ENCODE measurements around the gene COL24A1. TPM values are rescaled to one million over a fixed set of nuclear protein-coding genes. Genes with fewer than 3 reads are reported as not detected.

The COL24A1 gene
- total and polyA plus RNA-seq, 2 of the 13 experiments (the other 11 are each of a cell fraction or from before 2014, with no cell fraction given): 0.04 to 0.13 TPM

DNA sequence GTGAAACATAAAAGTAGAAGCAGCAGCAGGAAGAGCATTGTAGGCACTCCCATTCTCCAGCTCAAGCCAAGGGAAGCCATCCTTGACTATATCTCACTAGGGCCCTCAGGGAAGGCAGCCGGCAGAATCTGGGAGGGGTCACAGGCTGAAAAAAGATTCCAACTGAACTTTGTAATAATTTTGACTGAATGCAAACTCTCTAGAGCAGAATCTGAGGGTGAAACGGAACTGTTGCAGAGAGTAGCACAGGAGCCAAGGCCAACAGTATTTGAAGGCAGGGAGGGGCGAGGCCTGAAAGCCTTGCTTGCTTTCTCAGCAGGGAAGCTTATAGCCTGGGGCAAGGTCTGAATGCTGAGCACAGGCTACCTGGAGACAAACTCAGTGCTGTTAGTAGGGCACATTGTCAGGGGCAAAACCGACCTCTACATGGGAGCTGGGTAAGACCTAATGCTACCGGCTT is 180.6 kb downstream of the COL24A1 start:
- ChIA-PET CTCF (ENCODE audit: low intra/inter-chr PET ratio, low total read pairs) (no interaction called here), POLR2A (no interaction called here)
- no peak for DNase-seq (ENCODE audit: low spot score)
- H3K79me2 ChIP-seq (ENCODE audit: insufficient read depth, low read length): no peaks in the 10 kb centered on the region
- H3K36me3 ChIP-seq (replicated peaks in 1 of 2; ENCODE audit: control insufficient read depth in 1 of 2, insufficient read depth in 2 of 2, low read length in 2 of 2): no peaks in the 10 kb centered on the region
- no peak overlapping the region for H3K4me3 ChIP-seq (replicated peaks in 1 of 3; ENCODE audit: insufficient read depth in 1 of 3, low read depth in 2 of 3, low read length in 3 of 3)
- TF ChIP-seq HOXA7 (CRISPR knock-in tag; IDR thresholded peaks at IDR 0.05): no peak
- TF ChIP-seq, protein P1, sequence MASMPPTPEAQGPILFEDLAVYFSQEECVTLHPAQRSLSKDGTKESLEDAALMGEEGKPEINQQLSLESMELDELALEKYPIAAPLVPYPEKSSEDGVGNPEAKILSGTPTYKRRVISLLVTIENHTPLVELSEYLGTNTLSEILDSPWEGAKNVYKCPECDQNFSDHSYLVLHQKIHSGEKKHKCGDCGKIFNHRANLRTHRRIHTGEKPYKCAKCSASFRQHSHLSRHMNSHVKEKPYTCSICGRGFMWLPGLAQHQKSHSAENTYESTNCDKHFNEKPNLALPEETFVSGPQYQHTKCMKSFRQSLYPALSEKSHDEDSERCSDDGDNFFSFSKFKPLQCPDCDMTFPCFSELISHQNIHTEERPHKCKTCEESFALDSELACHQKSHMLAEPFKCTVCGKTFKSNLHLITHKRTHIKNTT (CRISPR knock-in tag; IDR thresholded peaks at IDR 0.05): no peak
- no peak for TF ChIP-seq RBFOX2 (IDR thresholded peaks at IDR 0.05; ENCODE audit: low read depth, low read length)
- TF ChIP-seq, protein P2, sequence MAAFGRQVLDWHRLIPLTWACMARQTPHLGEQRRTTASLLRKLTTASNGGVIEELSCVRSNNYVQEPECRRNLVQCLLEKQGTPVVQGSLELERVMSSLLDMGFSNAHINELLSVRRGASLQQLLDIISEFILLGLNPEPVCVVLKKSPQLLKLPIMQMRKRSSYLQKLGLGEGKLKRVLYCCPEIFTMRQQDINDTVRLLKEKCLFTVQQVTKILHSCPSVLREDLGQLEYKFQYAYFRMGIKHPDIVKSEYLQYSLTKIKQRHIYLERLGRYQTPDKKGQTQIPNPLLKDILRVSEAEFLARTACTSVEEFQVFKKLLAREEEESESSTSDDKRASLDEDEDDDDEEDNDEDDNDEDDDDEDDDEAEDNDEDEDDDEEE (CRISPR knock-in tag; IDR thresholded peaks at IDR 0.05): no peak
- no peak for TF ChIP-seq YEATS2 (CRISPR knock-in tag; IDR thresholded peaks at IDR 0.05; ENCODE audit: borderline replicate concordance)
- H3K27ac ChIP-seq (ENCODE audit: extremely low read length, insufficient read depth, low read length): no peak overlapping the region
- H3K4me2 ChIP-seq (ENCODE audit: low read depth, low read length): no peak overlapping the region
- no peak for FAIRE-seq
- in situ Hi-C loops (cut with HindIII; ENCODE audit: extremely low pct_ligation_motif_present, low pct_unique_long_range_greater_than_20kb): no loop called here
- no TSS peak for BruUV-seq (replicated peaks)
- ATAC-seq: no peak
- WGBS (ENCODE audit: low lambda C conversion rate): 3% methylated on average over 2 of the region's 5 CpGs
- intact Hi-C loops (cut with micrococcal nuclease; ENCODE audit: unreplicated experiment): no loop called here
- no peaks in the 10 kb centered on the region for H3K4me1 ChIP-seq (ENCODE audit: insufficient read depth, low read length)
- no peak overlapping the region for H3K9ac ChIP-seq (ENCODE audit: insufficient read depth, low read depth, low read length)
- no peaks in the 10 kb centered on the region for H3K27me3 ChIP-seq (ENCODE audit: control insufficient read depth in 1 of 2, insufficient read depth in 2 of 2, low read length in 2 of 2)
- H2AFZ ChIP-seq (ENCODE audit: low read length): no peak overlapping the region
- H3K9me3 ChIP-seq (ENCODE audit: low read length): no peaks in the 10 kb centered on the region
- no peaks in the 10 kb centered on the region for H4K20me1 ChIP-seq (ENCODE audit: insufficient read depth, low read length)

DNA sequence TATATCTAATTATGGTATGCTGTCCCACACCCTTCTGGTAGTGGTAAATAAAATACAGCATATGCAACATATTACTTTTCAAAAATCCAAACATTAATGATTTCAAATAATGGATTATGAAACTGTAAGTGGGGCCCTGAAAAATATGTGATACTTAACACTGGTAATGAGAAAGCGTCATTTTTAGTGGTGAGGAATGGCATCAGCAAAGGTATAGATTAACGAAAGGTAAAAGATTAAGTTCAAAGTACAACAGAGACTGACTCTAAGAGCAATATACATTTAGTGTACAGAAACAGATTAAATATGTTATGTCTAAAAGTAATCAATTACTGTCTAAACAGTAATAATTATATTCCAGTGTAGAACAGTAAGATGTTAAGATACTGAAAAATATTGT is 194.1 kb downstream of the COL24A1 start:
- H3K4me1 ChIP-seq (ENCODE audit: insufficient read depth, low read length): no peaks in the 10 kb centered on the region
- H3K9me3 ChIP-seq (ENCODE audit: low read length): no peaks in the 10 kb centered on the region
- POLR2A ChIA-PET: no interaction called here
- no peaks in the 10 kb centered on the region for H3K36me3 ChIP-seq (replicated peaks in 1 of 2; ENCODE audit: control insufficient read depth in 1 of 2, insufficient read depth in 2 of 2, low read length in 2 of 2)
- CTCF ChIA-PET (ENCODE audit: low intra/inter-chr PET ratio, low total read pairs): no interaction called here
- FAIRE-seq (no peak), DNase-seq (ENCODE audit: low spot score) (no peak), ATAC-seq (no peak)
- intact Hi-C loops (cut with micrococcal nuclease; ENCODE audit: unreplicated experiment): no loop called here
- no peak overlapping the region for H3K4me2 ChIP-seq (ENCODE audit: low read depth, low read length)
- H3K27ac ChIP-seq (ENCODE audit: extremely low read length, insufficient read depth, low read length): no peak overlapping the region
- no peaks in the 10 kb centered on the region for H3K79me2 ChIP-seq (ENCODE audit: insufficient read depth, low read length)
- no peaks in the 10 kb centered on the region for H4K20me1 ChIP-seq (ENCODE audit: insufficient read depth, low read length)
- H3K4me3 ChIP-seq (replicated peaks in 1 of 3; ENCODE audit: insufficient read depth in 1 of 3, low read depth in 2 of 3, low read length in 3 of 3): no peak overlapping the region
- no peak overlapping the region for H2AFZ ChIP-seq (ENCODE audit: low read length)
- H3K9ac ChIP-seq (ENCODE audit: insufficient read depth, low read depth, low read length): no peak overlapping the region
- 1% methylated on average over 2 of the region's 2 CpGs for WGBS (ENCODE audit: low lambda C conversion rate)
- in situ Hi-C loops (cut with HindIII; ENCODE audit: extremely low pct_ligation_motif_present, low pct_unique_long_range_greater_than_20kb): no loop called here
- BruUV-seq (replicated peaks): no TSS peak
- no peaks in the 10 kb centered on the region for H3K27me3 ChIP-seq (ENCODE audit: control insufficient read depth in 1 of 2, insufficient read depth in 2 of 2, low read length in 2 of 2)
- TF ChIP-seq, protein P1 (CRISPR knock-in tag; IDR thresholded peaks at IDR 0.05): no peak
- TF ChIP-seq SAP130 (CRISPR knock-in tag; IDR thresholded peaks at IDR 0.05; ENCODE audit: low read depth) (no peak), BORCS8-MEF2B (CRISPR knock-in tag; IDR thresholded peaks at IDR 0.05) (no peak), TMF1 (CRISPR knock-in tag; IDR thresholded peaks at IDR 0.05; ENCODE audit: low read depth) (no peak), ISL2 (CRISPR knock-in tag; IDR thresholded peaks at IDR 0.05) (no peak)
- TF ChIP-seq, protein P3, sequence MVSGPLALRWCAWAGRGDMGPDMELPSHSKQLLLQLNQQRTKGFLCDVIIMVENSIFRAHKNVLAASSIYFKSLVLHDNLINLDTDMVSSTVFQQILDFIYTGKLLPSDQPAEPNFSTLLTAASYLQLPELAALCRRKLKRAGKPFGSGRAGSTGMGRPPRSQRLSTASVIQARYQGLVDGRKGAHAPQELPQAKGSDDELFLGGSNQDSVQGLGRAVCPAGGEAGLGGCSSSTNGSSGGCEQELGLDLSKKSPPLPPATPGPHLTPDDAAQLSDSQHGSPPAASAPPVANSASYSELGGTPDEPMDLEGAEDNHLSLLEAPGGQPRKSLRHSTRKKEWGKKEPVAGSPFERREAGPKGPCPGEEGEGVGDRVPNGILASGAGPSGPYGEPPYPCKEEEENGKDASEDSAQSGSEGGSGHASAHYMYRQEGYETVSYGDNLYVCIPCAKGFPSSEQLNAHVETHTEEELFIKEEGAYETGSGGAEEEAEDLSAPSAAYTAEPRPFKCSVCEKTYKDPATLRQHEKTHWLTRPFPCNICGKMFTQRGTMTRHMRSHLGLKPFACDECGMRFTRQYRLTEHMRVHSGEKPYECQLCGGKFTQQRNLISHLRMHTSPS (CRISPR knock-in tag; IDR thresholded peaks at IDR 0.05; ENCODE audit: low read depth): no peak
- TF ChIP-seq, protein P4, sequence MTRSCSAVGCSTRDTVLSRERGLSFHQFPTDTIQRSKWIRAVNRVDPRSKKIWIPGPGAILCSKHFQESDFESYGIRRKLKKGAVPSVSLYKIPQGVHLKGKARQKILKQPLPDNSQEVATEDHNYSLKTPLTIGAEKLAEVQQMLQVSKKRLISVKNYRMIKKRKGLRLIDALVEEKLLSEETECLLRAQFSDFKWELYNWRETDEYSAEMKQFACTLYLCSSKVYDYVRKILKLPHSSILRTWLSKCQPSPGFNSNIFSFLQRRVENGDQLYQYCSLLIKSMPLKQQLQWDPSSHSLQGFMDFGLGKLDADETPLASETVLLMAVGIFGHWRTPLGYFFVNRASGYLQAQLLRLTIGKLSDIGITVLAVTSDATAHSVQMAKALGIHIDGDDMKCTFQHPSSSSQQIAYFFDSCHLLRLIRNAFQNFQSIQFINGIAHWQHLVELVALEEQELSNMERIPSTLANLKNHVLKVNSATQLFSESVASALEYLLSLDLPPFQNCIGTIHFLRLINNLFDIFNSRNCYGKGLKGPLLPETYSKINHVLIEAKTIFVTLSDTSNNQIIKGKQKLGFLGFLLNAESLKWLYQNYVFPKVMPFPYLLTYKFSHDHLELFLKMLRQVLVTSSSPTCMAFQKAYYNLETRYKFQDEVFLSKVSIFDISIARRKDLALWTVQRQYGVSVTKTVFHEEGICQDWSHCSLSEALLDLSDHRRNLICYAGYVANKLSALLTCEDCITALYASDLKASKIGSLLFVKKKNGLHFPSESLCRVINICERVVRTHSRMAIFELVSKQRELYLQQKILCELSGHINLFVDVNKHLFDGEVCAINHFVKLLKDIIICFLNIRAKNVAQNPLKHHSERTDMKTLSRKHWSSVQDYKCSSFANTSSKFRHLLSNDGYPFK (CRISPR knock-in tag; IDR thresholded peaks at IDR 0.05; ENCODE audit: borderline replicate concordance): no peak
